K562 (cell line): Measurements from ENCODE around the gene TLR8. TPM values are rescaled to one million over a fixed set of nuclear protein-coding genes. Genes with fewer than 3 reads are reported as not detected.
A peak's percentile ranks its signal among the peaks of the same experiment; 100 is the strongest.

ENCODE experiments used
- ATAC-seq: fragments of 200-7000 bp; cut with Tn5 transposase; 3 replicates; pipeline ENCODE4 v1.9.1; 2020; ENCODE audit warnings: moderate library complexity
- BruUV-seq: library from RNA; stranded (reverse); fragments of 400-500 nt; replicated peaks from 2 replicates; lab custom pipeline; 2021; lab: Mats Ljungman, UMichigan
- CTCF ChIA-PET: fragments of 300-600 bp; formaldehyde crosslinking; extraction: SDS; loops from one replicate; lab custom pipeline; 2021; ENCODE audit warnings: low intra/inter-chr PET ratio; lab: Yijun Ruan, JAX
- POLR2A ChIA-PET: fragments of 300-600, 350-650 bp; sonication (Branson Sonifier 250); formaldehyde crosslinking; extraction: SDS; loops from one replicate; lab custom pipeline; 2021; ENCODE audit warnings: antibody characterized with exemption, inconsistent platforms; lab: Yijun Ruan, JAX
- DNase-seq, 4 experiments: peaks; one replicate each; pipeline versions ENCODE4 v3.0.0 to v3.0.0-alpha.2; 2011 to 2018; ENCODE audit warnings: low spot score in 3 of 4, mixed read lengths in 3 of 4; ENCODE audit errors: extremely low read depth in 1 of 4
- FAIRE-seq: peaks from 2 replicates; lab custom pipeline; 2011; peaks lifted over from hg19 to GRCh38; lab: Jason Lieb, UNC
- H2AFZ ChIP-seq: 2 replicates; pipeline ENCODE4 v1.6.0; 2011; ENCODE audit warnings: low read depth, low read length, control low read depth, inconsistent platforms
- H3K27ac ChIP-seq: fragments of 200-600 bp; 3 replicates; pipeline ENCODE4 v1.8.0; 2011; ENCODE audit warnings: low read depth, mild to moderate bottlenecking, control low read depth, inconsistent platforms, low read length, moderate library complexity, mixed read lengths; ENCODE audit errors: extremely low read depth
- H3K27me3 ChIP-seq, 2 experiments: fragments of 300-600 bp in 1 of 2; 2 replicates in 1 of 2; 3 replicates in 1 of 2; pipeline versions ENCODE4 v1.6.0 to v1.8.0; 2011; ENCODE audit warnings: inconsistent platforms in 2 of 2, low read length in 2 of 2, mild to moderate bottlenecking in 1 of 2, mixed read lengths in 1 of 2, moderate library complexity in 1 of 2; ENCODE audit not compliant: control insufficient read depth in 2 of 2, insufficient read depth in 2 of 2
- H3K36me3 ChIP-seq: fragments of 300-600 bp; 3 replicates; pipeline ENCODE4 v1.8.0; 2011; ENCODE audit warnings: mild to moderate bottlenecking, low read length, inconsistent platforms; ENCODE audit not compliant: control insufficient read depth, insufficient read depth
- H3K4me1 ChIP-seq, 2 experiments: fragments of 200-600 bp in 1 of 2; replicated peaks in 1 of 2; 2 replicates in 1 of 2; 3 replicates in 1 of 2; pipeline versions ENCODE4 v1.5.1 to v1.8.0; 2011; ENCODE audit warnings: inconsistent platforms in 2 of 2, low read length in 2 of 2, mild to moderate bottlenecking in 1 of 2, mixed read lengths in 1 of 2, moderate library complexity in 1 of 2; ENCODE audit not compliant: control insufficient read depth in 2 of 2, insufficient read depth in 2 of 2
- H3K4me2 ChIP-seq: 2 replicates; pipeline ENCODE4 v1.6.1; 2011; ENCODE audit warnings: low read length, control low read depth, inconsistent platforms, mixed read lengths; ENCODE audit not compliant: insufficient read depth
- H3K4me3 ChIP-seq: fragments of 200-600 bp; sonication (generic), shearing (Covaris generic); 2 replicates; pipeline ENCODE4 v1.5.1; 2016; ENCODE audit warnings: control low read depth, inconsistent platforms
- H3K79me2 ChIP-seq: fragments of 200-600 bp; 3 replicates; pipeline ENCODE4 v1.8.0; 2011; ENCODE audit warnings: low read length, inconsistent platforms; ENCODE audit not compliant: control insufficient read depth, insufficient read depth
- H3K9ac ChIP-seq, 2 experiments: 2 replicates each; pipeline versions ENCODE4 v1.6.0 to v1.6.1; 2011; ENCODE audit warnings: low read depth in 2 of 2, low read length in 2 of 2, control low read depth in 1 of 2, inconsistent platforms in 1 of 2, mild to moderate bottlenecking in 1 of 2, mixed read lengths in 1 of 2; ENCODE audit not compliant: insufficient read depth in 1 of 2
- H3K9me1 ChIP-seq: one replicate; pipeline ENCODE4 v1.6.0; 2011; ENCODE audit warnings: inconsistent platforms, mild to moderate bottlenecking, low read length, moderate library complexity; ENCODE audit not compliant: control insufficient read depth, insufficient read depth
- H3K9me3 ChIP-seq: replicated peaks from 2 replicates; pipeline ENCODE4 v1.5.1; 2011; ENCODE audit warnings: low read depth, low read length, inconsistent platforms; ENCODE audit not compliant: control insufficient read depth, insufficient read depth
- H4K20me1 ChIP-seq: replicated peaks from 2 replicates; pipeline ENCODE4 v1.6.1; 2011; ENCODE audit warnings: low read length, inconsistent platforms, mixed read lengths; ENCODE audit not compliant: control insufficient read depth, insufficient read depth
- COPS2 ChIP-seq: fragments of 450-650 bp; conservative IDR thresholded peaks from 2 replicates; pipeline ENCODE4 v1.6.1; 2016; ENCODE audit warnings: mild to moderate bottlenecking, moderate library complexity
- HDAC2 ChIP-seq: fragments of 450-650 bp; IDR thresholded peaks from 2 replicates; pipeline ENCODE4 v1.6.1; 2016; ENCODE audit warnings: mild to moderate bottlenecking
- POLR3G ChIP-seq: IDR thresholded peaks from 2 replicates; pipeline ENCODE4 v1.6.1; 2011; ENCODE audit not compliant: insufficient read length, insufficient replicate concordance; ENCODE audit errors: extremely low read depth
- TAF7 ChIP-seq: fragments of 450-650 bp; IDR thresholded peaks from 2 replicates; pipeline ENCODE4 v1.6.1; 2016; ENCODE audit warnings: missing genetic modification characterization, missing compliant biosample characterization
- ZBTB1 ChIP-seq: sonication (generic); formaldehyde crosslinking; IDR thresholded peaks from 2 replicates; pipeline ENCODE4 v1.8.1; 2023; ENCODE audit warnings: missing genetic modification reagents, low read depth, mild to moderate bottlenecking, borderline replicate concordance
- ZFP1 ChIP-seq: fragments of 450-650 bp; formaldehyde crosslinking; IDR thresholded peaks from 2 replicates; pipeline ENCODE4 v1.4.0; 2020; ENCODE audit warnings: mild to moderate bottlenecking, mixed read lengths
- WGBS: fragments of 100-300 bp; shearing (Covaris generic); methylation state at CpG from one replicate; pipeline ENCODE4 v1.1.6; 2016; ENCODE audit warnings: low coverage, mixed read lengths; ENCODE audit not compliant: insufficient coverage; ENCODE audit errors: missing lambda C conversion rate; 5-methylcytosine and 5-hydroxymethylcytosine counted together
- in situ Hi-C: fragments of 300-500 bp; cut with MboI; formaldehyde crosslinking; loops from 4 replicates; pipeline ENCODE4 v1.15.0; 2018; ENCODE audit warnings: inconsistent platforms, mixed read lengths
- intact Hi-C: fragments of 100-400 bp; cut with micrococcal nuclease; formaldehyde crosslinking; loops from 2 replicates; pipeline ENCODE4 v1.14.2; 2022
- polyA plus RNA-seq, 8 experiments: library from polyadenylated mRNA; depleted of rRNA in 4 of 8; stranded (reverse) in 5 of 8; unstranded in 3 of 8; fragments of >200 nt; fragmentation: Nextera tagmentation in 2 of 8; fragmentation: Illumina TruSeq in 1 of 8; extraction: Ambion mirVana in 2 of 8; extraction: Trizol in 1 of 8; gene quantifications; 2 replicates each; pipeline versions ENCODE4 v1.2.1 to v1.2.3, GENCODE V29; 2011 to 2014; ENCODE audit warnings: inconsistent platforms in 1 of 8, missing spikeins in 1 of 8
- total RNA-seq, 7 experiments: library from RNA; depleted of rRNA in 6 of 7; stranded (reverse); fragments of >200 nt in 6 of 7; fragmentation: Illumina TruSeq in 2 of 7; extraction: Trizol in 2 of 7; gene quantifications; 2 replicates each; pipeline versions ENCODE4 v1.2.1 to v1.2.3, GENCODE V29; 2011 to 2021; ENCODE audit warnings: low replicate concordance in 1 of 7

The TLR8 gene
- total and polyA plus RNA-seq, 9 of the 15 experiments (the other 6 are each of a cell fraction or from before 2014, with no cell fraction given), result not detected

- TF ChIP-seq HDAC2, result no peak
These were observed 48.0 kb downstream of the TLR8 start (continued) for GRCh38 chrX:12954376-12954775.

GRCh38 chrX:12954981-12955380 is 48.6 kb downstream of the TLR8 start:
- H3K9ac ChIP-seq, result peak overlapping the region in 1 of 2 experiments; percentile 14; a peak in 1 of 4 replicates
- BruUV-seq, result no TSS peak
- H3K9me1 ChIP-seq, result no peaks in the 10 kb centered on the region
- ChIA-PET POLR2A (interaction anchor here (1.2 kb wide), 1 partner anchor 31 kb away, joined by 3 read pairs; no protein-coding TSS in a partner anchor), CTCF (no interaction called here)
- H3K27me3 ChIP-seq, result no peaks in the 10 kb centered on the region
- TF ChIP-seq TAF7 (tag), result peak; percentile 17; the same call in 1 of the 2 replicates
- no peak for TF ChIP-seq ZFP1 (CRISPR knock-in tag)
- TF ChIP-seq COPS2, result no peak
- TF ChIP-seq ZBTB1 (CRISPR knock-in tag), result no peak
- TF ChIP-seq POLR3G, result no peak
- DNase-seq (no peak), FAIRE-seq (no peak), ATAC-seq (no peak)
- peaks cover 23 to 45% of the 10 kb centered on the region in 2 experiments for H3K4me1 ChIP-seq
- peaks cover 10% of the 10 kb centered on the region; the same call in 2 of the 3 replicates for H3K36me3 ChIP-seq
- H3K4me2 ChIP-seq, result no peak overlapping the region
- WGBS, result 78% methylated on average over 3 of the region's 4 CpGs
- 0 out of 2 replicates have a peak overlapping the region, but pooled peaks have one; percentile 19 for H2AFZ ChIP-seq
- in situ Hi-C loops (loop anchor here (25.0 kb wide), 1 partner anchor 707 kb away; the partner anchor contains the start of gene TCEANC), intact Hi-C loops (loop anchor here (10.0 kb wide), 1 partner anchor 690 kb away; no protein-coding TSS in a partner anchor)
- H4K20me1 ChIP-seq, result no peaks in the 10 kb centered on the region
- no peak overlapping the region for H3K4me3 ChIP-seq
- no peaks in the 10 kb centered on the region for H3K9me3 ChIP-seq
- no peaks in the 10 kb centered on the region; the same call in 2 of the 3 replicates for H3K79me2 ChIP-seq
- H3K27ac ChIP-seq, result peak overlapping the region; percentile 99
